Heart right ventricle (tissue), 16 donors: ENCODE measurements around the gene CDK11B. TPM values are rescaled to one million over a fixed set of nuclear protein-coding genes. Genes with fewer than 3 reads are reported as not detected.
A peak's percentile ranks its signal among the peaks of the same experiment; 100 is the strongest.
"Not testable (repeated sequence)": the region's sequence is repeated elsewhere in the genome, so short reads cannot be mapped to it uniquely, and the experiment has no call there.

Source experiments
- ATAC-seq, 8 donors: fragments of 200-7000 bp; cut with Tn5 transposase; one replicate each; pipeline ENCODE4 v1.9.1; 2020; ENCODE audit warnings: mild to moderate bottlenecking in 8 of 8, moderate library complexity in 8 of 8, moderate number of reproducible peaks in 1 of 8
- DNase-seq, 2 donors: peaks; one replicate each; pipeline ENCODE4 v3.0.0-alpha.2; 2020
- H3K27ac ChIP-seq, 10 donors: fragments of 200-600 bp; sonication (generic) in 2 of 10; one replicate each; pipeline versions ENCODE4 v1.5.0 to v1.8.0; 2020 to 2022; ENCODE audit warnings: mild to moderate bottlenecking in 3 of 10
- H3K27me3 ChIP-seq, 7 donors: fragments of 200-600 bp; one replicate each; pipeline ENCODE4 v1.8.0; 2021 to 2022; ENCODE audit warnings: mild to moderate bottlenecking in 2 of 7
- H3K36me3 ChIP-seq, 9 donors: fragments of 200-600 bp; sonication (generic) in 1 of 9; one replicate each; pipeline versions ENCODE4 v1.5.0 to v1.8.0; 2020 to 2022; ENCODE audit warnings: mild to moderate bottlenecking in 2 of 9
- H3K4me1 ChIP-seq, 9 donors: fragments of 200-600 bp; sonication (generic) in 1 of 9; one replicate each; pipeline versions ENCODE4 v1.5.0 to v1.8.0; 2020 to 2022; ENCODE audit warnings: mild to moderate bottlenecking in 4 of 9
- H3K4me3 ChIP-seq, 10 donors: fragments of 200-600 bp; sonication (generic) in 2 of 10; one replicate each; pipeline versions ENCODE4 v1.5.0 to v1.8.0; 2020 to 2022; ENCODE audit warnings: mild to moderate bottlenecking in 7 of 10, moderate library complexity in 2 of 10
- H3K9me3 ChIP-seq, 11 donors: fragments of 200-600 bp in 10 of 11; sonication (generic) in 2 of 11; one replicate each; pipeline versions ENCODE4 v1.5.0 to v1.8.0; 2013 to 2022; ENCODE audit warnings: mild to moderate bottlenecking in 2 of 11, control low read depth in 1 of 11, moderate library complexity in 1 of 11
- WGBS, 2 donors: extraction: QIAGEN DNeasy Blood & Tissue Kit; methylation state at CpG; one replicate each; pipeline ENCODE4 v1.1.7; 2013; ENCODE audit warnings: inconsistent platforms in 1 of 2; 5-methylcytosine and 5-hydroxymethylcytosine counted together
- intact Hi-C, 10 donors: fragments of 100-400 bp; cut with DNase I; formaldehyde crosslinking; loops; one replicate each; pipeline versions ENCODE4 v1.11.1 to v1.14.2; 2022
- polyA plus RNA-seq, 2 donors: library from polyadenylated mRNA; stranded (reverse); fragments of 200-250 nt; gene quantifications; one replicate each; pipeline ENCODE4 v1.2.3, GENCODE V29; 2013
- total RNA-seq, 10 donors: library from RNA; stranded (reverse); fragmentation: NEBNext Ultra II Directional in 3 of 10; extraction: Animal tissue kit (Norgen Biotek cat#: 25700) in 3 of 10; gene quantifications; one replicate each; pipeline versions ENCODE4 v1.2.1 to v1.2.4, GENCODE V29; 2021 to 2023
- TF ChIP-seq, protein P1 (sequence below), 9 donors: fragments of 200-600 bp; sonication (generic) in 2 of 9; IDR thresholded peaks; one replicate each; pipeline versions ENCODE4 v1.5.0 to v1.8.0; 2021 to 2022; ENCODE audit warnings: antibody characterized with exemption in 9 of 9, mild to moderate bottlenecking in 5 of 9, moderate library complexity in 1 of 9
- donor health status: Arrhythmogenic right ventricular cardiomyopathy.
- donor health status: ischemic (EF 13 %, LVEDD 7.1; RV severe dilation, severe dysfunction).
- donor health status: healthy with polysubstance abuse.
- donor health status: DM: no; HTN: yes; CAD: no.
- donor health status: DM: no; HTN: no; CAD: no.
- donor health status: ischemic (EF 25% LVEDD 6.9; RV normal size, moderate dysfunction).
- donor health status: ischemic (EF 25% LVEDD 5.7; RV mildly dilated, moderate dysfunction).
- donor health status: healthy.
- donor health status: DM: yes; HTN: yes; CAD: no.
- donor health status: Ischemic cardiomyopathy.
- donor health status: ischemic (EF 35%, LVEDD 5.7; RV mildly dilated, moderate dysfunction).
- donor health status: nonischemic (EF 11% LVEDD 7.7; RV severe dilation, severe dysfunction).
- donor health status: DM: yes; HTN: yes; CAD: no.
- donor health status: PGD.
- donor health status: ischemic (EF 29% LVEDD 5.4; RV normal size, mild dysfunction).
- donor health status: nonischemic (EF 23%, LVEDD 6.1; RV moderate dilation, normal function).

Gene CDK11B
- total and polyA plus RNA-seq, 12 donors: 20.9 to 34.1 (median 24.2) TPM

DNA sequence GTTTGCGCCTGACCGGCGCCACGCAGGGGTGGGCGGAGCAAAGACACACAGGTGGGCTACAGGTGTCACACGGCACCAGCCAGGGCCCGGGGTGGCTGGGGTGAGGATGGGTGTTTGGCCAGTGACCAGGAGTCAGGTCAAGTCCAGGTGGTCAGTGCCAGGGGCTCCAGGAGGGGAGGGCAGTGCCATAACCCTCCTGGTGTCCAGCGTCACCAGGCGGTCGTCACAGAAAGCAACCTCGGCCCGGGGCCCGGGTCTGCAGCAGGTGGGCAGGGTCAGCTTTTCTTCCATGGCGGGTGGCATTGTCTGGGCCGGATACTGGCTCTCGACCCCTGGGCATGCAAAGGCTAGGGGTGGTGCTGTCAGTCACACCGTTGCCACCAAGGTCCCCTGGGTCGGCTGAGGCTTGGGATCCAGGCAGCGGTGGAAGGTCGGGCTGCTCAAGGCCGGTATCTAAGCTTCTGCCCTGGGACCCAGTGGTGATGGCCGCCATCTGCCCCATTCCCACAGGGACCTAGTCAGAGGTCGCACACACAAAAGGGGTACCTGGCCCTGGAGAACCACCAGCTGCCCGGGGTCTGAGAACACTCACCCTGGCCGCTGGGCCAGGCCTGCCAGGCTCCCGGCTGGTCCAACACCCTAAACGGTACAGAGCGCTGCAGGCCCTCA, 60.6 kb downstream of the CDK11B start:
- WGBS, 2 donors: 85 to 86% methylated on average over 28 of the region's 28 CpGs
- Histone ChIP-seq H3K36me3 (no peaks in the 10 kb centered on the region), H3K27ac (no peak overlapping the region), H3K4me1 (peaks cover 0 to 30% (median 14%) of the 10 kb centered on the region in 9 donors), H3K4me3 (peak overlapping the region in 1 of 10 donors; percentile 24), H3K27me3 (peaks cover 13 to 62% (median 48%) of the 10 kb centered on the region in 7 donors), H3K9me3 (no peaks in the 10 kb centered on the region)
- TF ChIP-seq, protein P1, sequence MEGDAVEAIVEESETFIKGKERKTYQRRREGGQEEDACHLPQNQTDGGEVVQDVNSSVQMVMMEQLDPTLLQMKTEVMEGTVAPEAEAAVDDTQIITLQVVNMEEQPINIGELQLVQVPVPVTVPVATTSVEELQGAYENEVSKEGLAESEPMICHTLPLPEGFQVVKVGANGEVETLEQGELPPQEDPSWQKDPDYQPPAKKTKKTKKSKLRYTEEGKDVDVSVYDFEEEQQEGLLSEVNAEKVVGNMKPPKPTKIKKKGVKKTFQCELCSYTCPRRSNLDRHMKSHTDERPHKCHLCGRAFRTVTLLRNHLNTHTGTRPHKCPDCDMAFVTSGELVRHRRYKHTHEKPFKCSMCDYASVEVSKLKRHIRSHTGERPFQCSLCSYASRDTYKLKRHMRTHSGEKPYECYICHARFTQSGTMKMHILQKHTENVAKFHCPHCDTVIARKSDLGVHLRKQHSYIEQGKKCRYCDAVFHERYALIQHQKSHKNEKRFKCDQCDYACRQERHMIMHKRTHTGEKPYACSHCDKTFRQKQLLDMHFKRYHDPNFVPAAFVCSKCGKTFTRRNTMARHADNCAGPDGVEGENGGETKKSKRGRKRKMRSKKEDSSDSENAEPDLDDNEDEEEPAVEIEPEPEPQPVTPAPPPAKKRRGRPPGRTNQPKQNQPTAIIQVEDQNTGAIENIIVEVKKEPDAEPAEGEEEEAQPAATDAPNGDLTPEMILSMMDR (IDR thresholded peaks at IDR 0.05): no peak
- DNase-seq: no peak
- intact Hi-C loops: no loop called here
- ATAC-seq: peak in 3 of 8 donors; percentile 2 to 8 (median 7)

DNA sequence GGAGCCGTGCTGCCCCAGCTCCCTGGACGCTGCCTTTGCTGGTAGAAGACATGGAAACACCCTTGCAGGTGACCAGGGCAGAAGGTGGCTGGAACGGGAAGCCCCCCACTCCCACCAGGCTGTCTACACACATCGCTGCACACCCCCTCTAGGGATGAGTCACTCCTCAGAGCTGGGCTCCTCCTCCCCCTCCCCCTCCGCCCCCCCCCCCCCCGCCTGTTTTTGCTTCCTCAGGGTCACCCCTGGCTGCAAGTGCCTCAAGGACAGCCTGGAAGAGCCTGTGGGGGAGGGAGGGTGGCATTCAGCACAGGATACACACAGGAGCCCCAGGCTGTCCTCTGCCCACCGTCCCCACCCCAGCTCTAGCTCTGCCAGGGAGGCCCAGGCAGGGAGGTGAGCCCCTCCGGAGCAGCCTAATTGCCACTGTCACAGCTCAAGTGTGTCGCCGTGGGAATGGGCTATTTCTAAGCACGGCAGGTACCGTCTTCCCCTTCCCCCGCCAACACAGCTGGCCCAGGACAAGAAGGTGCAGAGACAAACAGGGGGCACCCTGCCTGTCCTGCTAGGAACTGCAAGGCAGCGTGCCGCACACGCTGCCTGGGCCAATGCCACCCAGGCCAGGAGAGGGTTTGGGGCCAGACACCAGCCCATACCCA, 61.4 kb downstream of the CDK11B start:
- H3K4me1 ChIP-seq: peaks cover 0 to 30% (median 14%) of the 10 kb centered on the region in 9 donors
- no peak for DNase-seq

DNA sequence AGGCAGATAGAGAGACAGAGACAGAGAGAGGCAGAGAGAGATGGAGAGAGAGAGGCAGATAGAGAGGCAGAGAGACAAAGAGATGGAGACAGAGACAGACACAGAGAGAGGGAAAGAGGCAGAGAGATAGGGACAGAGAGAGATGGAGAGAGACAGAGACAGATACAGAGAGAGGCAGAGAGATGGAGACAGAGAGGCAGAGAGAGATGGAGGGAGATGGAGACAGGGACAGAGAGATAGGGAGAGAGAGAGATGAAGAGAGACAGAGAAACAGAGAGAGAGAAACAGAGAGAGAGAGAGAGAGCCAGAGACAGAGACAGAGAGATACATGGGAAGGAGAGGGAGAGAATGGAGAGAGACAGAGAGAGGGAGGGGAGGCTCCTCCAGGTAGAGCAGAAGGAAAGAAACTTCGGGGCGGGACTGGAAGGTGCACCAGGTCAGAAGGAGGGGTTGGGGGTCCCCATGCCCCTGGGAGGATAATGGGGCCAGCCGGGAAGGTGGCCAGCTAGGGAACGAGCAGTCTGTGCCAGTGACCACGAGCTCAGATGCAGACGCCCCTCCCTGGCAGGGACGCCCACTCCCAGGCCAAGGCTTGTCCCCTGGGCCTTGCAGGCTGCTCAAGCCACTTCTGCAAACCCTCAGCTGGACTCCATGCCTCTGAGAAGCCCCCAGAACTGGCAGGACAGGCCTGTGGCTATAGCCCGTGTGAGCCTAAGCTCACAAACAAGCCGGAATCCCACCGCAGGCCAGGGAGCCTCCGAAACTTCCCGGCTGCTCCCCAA, 62.1 kb downstream of the CDK11B start:
- Histone ChIP-seq H3K4me1 (peaks cover 0 to 30% (median 14%) of the 10 kb centered on the region in 9 donors), H3K27ac (no peak overlapping the region), H3K9me3 (no peaks in the 10 kb centered on the region), H3K27me3 (peaks cover 13 to 51% (median 38%) of the 10 kb centered on the region in 7 donors), H3K36me3 (no peaks in the 10 kb centered on the region), H3K4me3 (no peak overlapping the region)
- DNase-seq (no peak), ATAC-seq (peak in 1 of 8 donors; percentile 4)
- intact Hi-C loops: no loop called here
- WGBS, 2 donors: 35 to 36% methylated on average over 12 of the region's 12 CpGs
- TF ChIP-seq, protein P1 (IDR thresholded peaks at IDR 0.05): no peak

More for the DNA sequence above, 61.4 kb downstream of the CDK11B start:
- 11 to 18% methylated on average over 14 to 15 of the region's 16 CpGs for WGBS, 2 donors
- H3K9me3 ChIP-seq: no peaks in the 10 kb centered on the region
- ATAC-seq: peak in 6 of 8 donors; percentile 46 to 61 (median 54)
- peak overlapping the region in 1 of 10 donors; percentile 24 for H3K4me3 ChIP-seq
- TF ChIP-seq, protein P1 (IDR thresholded peaks at IDR 0.05): peak in 5 of 9 donors; percentile 12 to 38 (median 35)
- H3K27ac ChIP-seq: no peak overlapping the region
- peaks cover 13 to 56% (median 44%) of the 10 kb centered on the region in 7 donors for H3K27me3 ChIP-seq
- intact Hi-C loops: no loop called here
- H3K36me3 ChIP-seq: no peaks in the 10 kb centered on the region

DNA sequence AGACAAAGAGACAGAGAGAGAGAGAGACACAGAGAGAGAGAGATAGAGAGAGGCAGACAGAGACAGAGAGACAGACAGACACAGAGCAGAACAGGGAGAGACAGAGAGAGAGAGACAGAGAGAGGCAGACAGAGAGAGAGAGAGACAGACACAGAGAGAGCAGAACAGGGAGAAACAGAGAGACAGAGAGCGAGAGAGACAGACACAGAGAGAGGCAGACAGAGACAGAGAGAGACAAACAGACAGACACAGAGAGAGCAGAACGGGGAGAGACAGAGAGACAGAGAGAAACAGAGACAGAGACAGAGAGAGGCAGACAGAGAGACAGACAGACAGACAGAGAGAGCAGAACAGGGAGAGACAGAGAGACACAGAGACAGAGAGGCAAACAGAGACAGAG, 63.5 kb downstream of the CDK11B start:
- H3K4me1 ChIP-seq: peaks cover 0 to 24% (median 10%) of the 10 kb centered on the region in 9 donors
- peaks cover 13 to 39% (median 24%) of the 10 kb centered on the region in 7 donors for H3K27me3 ChIP-seq
- WGBS, 2 donors: 81 to 88% methylated on average over 2 of the region's 2 CpGs
- H3K4me3 ChIP-seq, H3K36me3 ChIP-seq, H3K9me3 ChIP-seq, H3K27ac ChIP-seq, ATAC-seq, intact Hi-C loops, DNase-seq: not testable (repeated sequence)
